OCI-LY1 (cell line): ENCODE data around the gene CCNE1.

Experiments used
- H2AFZ ChIP-seq: fragments of 200-600 bp; sonication (generic), shearing (Covaris generic); 2 replicates; pipeline ENCODE4 v1.6.0; 2014; ENCODE audit warnings: antibody characterized with exemption, mild to moderate bottlenecking, low read length
- H3F3A ChIP-seq: fragments of 200-600 bp; sonication (generic), shearing (Covaris generic); 2 replicates; pipeline ENCODE4 v1.6.0; 2014; ENCODE audit warnings: mild to moderate bottlenecking, antibody characterized with exemption, low read length, moderate library complexity; ENCODE audit not compliant: insufficient read depth
- H3K27ac ChIP-seq: fragments of 200-600 bp; sonication (generic); 2 replicates; pipeline ENCODE4 v1.5.1; 2014; ENCODE audit warnings: low read length, mixed run types, mild to moderate bottlenecking, low read depth; ENCODE audit not compliant: poor library complexity, severe bottlenecking
- H3K27me3 ChIP-seq: fragments of 200-600 bp; sonication (generic); 2 replicates; pipeline ENCODE4 v1.6.0; 2014; ENCODE audit warnings: antibody characterized with exemption, mild to moderate bottlenecking, low read length, moderate library complexity; ENCODE audit not compliant: insufficient read depth
- H3K36me3 ChIP-seq: fragments of 200-600 bp; sonication (generic); 2 replicates; pipeline ENCODE4 v1.6.1; 2014; ENCODE audit warnings: mild to moderate bottlenecking, antibody characterized with exemption, low read length, moderate library complexity, mixed read lengths; ENCODE audit not compliant: insufficient read depth
- H3K4me1 ChIP-seq: fragments of 200-600 bp; sonication (generic); 2 replicates; pipeline ENCODE4 v1.5.1; 2014; ENCODE audit warnings: mild to moderate bottlenecking, low read length, moderate library complexity; ENCODE audit not compliant: insufficient read depth, severe bottlenecking
- H3K4me2 ChIP-seq: fragments of 200-600 bp; sonication (generic), shearing (Covaris generic); 2 replicates; pipeline ENCODE4 v1.6.1; 2014; ENCODE audit warnings: low read length
- H3K4me3 ChIP-seq: fragments of 200-600 bp; sonication (generic); 2 replicates; pipeline ENCODE4 v1.5.1; 2014; ENCODE audit warnings: low read length, low read depth, mild to moderate bottlenecking, mixed read lengths; ENCODE audit not compliant: poor library complexity, severe bottlenecking
- H3K79me2 ChIP-seq: fragments of 200-600 bp; shearing (Covaris generic); 2 replicates; pipeline ENCODE4 v1.6.1; 2016; ENCODE audit warnings: mixed run types, low read length, mixed read lengths; ENCODE audit not compliant: insufficient read depth
- H3K9ac ChIP-seq: fragments of 200-600 bp; sonication (generic), shearing (Covaris generic); 2 replicates; pipeline ENCODE4 v1.6.1; 2014; ENCODE audit warnings: mild to moderate bottlenecking, low read length, mixed read lengths
- H3K9me2 ChIP-seq: fragments of 200-600 bp; sonication (generic), shearing (Covaris generic); 2 replicates; pipeline ENCODE4 v1.6.1; 2014; ENCODE audit warnings: low read depth, mild to moderate bottlenecking, low read length, mixed read lengths
- H3K9me3 ChIP-seq: fragments of 200-600 bp; shearing (Covaris generic); 2 replicates; pipeline ENCODE4 v1.6.1; 2014; ENCODE audit warnings: low read length, mixed read lengths
- H4K20me1 ChIP-seq: fragments of 200-600 bp; sonication (generic), shearing (Covaris generic); 2 replicates; pipeline ENCODE4 v1.6.0; 2016; ENCODE audit warnings: mild to moderate bottlenecking, low read length; ENCODE audit not compliant: insufficient read depth
- CTCF ChIP-seq: fragments of 200-600 bp; sonication (generic), shearing (Covaris generic); IDR thresholded peaks from 2 replicates; pipeline ENCODE4 v1.5.1; 2017; ENCODE audit warnings: mild to moderate bottlenecking, antibody characterized with exemption, low read length, moderate library complexity, mixed read lengths
- EZH2 ChIP-seq: fragments of 200-600 bp; sonication (generic), shearing (Covaris generic); IDR thresholded peaks from 2 replicates; pipeline ENCODE4 v1.8.0; 2017; ENCODE audit warnings: borderline replicate concordance, mixed run types, mild to moderate bottlenecking, antibody characterized with exemption, low read length, moderate library complexity, mixed read lengths

CCNE1 gene

GRCh38 chr19:29841559-29842367 lies 30.0 kb downstream of the CCNE1 start:
- no peak for TF ChIP-seq EZH2
- no peak overlapping the region for H3K4me2 ChIP-seq
- peaks cover 4% of the 10 kb centered on the region; the same call in 1 of the 2 replicates for H3K27me3 ChIP-seq

GRCh38 chr19:29842471-29843179 lies 30.8 kb downstream of the CCNE1 start:
- Histone ChIP-seq H3K9me3 (no peaks in the 10 kb centered on the region), H3K79me2 (no peaks in the 10 kb centered on the region), H2AFZ (no peak overlapping the region), H3K4me2 (no peak overlapping the region), H3F3A (no peaks in the 10 kb centered on the region), H3K27me3 (peaks cover 4% of the 10 kb centered on the region; the same call in 1 of the 2 replicates), H3K4me3 (no peak overlapping the region), H3K27ac (no peak overlapping the region), H3K4me1 (peaks cover 15% of the 10 kb centered on the region), H3K36me3 (no peaks in the 10 kb centered on the region), H4K20me1 (no peaks in the 10 kb centered on the region), H3K9ac (no peak overlapping the region), H3K9me2 (no peaks in the 10 kb centered on the region)
- TF ChIP-seq CTCF, result no peak
- no peak for TF ChIP-seq EZH2

More at GRCh38 chr19:29841559-29842367, 30.0 kb downstream of the CCNE1 start:
- Histone ChIP-seq H4K20me1 (no peaks in the 10 kb centered on the region), H2AFZ (no peak overlapping the region), H3K36me3 (no peaks in the 10 kb centered on the region), H3F3A (no peaks in the 10 kb centered on the region), H3K79me2 (no peaks in the 10 kb centered on the region), H3K9me3 (no peaks in the 10 kb centered on the region), H3K4me3 (no peak overlapping the region), H3K9ac (no peak overlapping the region), H3K27ac (no peak overlapping the region), H3K4me1 (peaks cover 21% of the 10 kb centered on the region), H3K9me2 (no peaks in the 10 kb centered on the region)

GRCh38 chr19:29843180-29844051 lies 31.6 kb downstream of the CCNE1 start:
- H4K20me1 ChIP-seq, result no peaks in the 10 kb centered on the region
- H3F3A ChIP-seq, result no peaks in the 10 kb centered on the region
- TF ChIP-seq CTCF (no peak), EZH2 (no peak)
- no peak overlapping the region for H3K27ac ChIP-seq
- H3K27me3 ChIP-seq, result peaks cover 4% of the 10 kb centered on the region; the same call in 1 of the 2 replicates
- no peaks in the 10 kb centered on the region for H3K36me3 ChIP-seq
- peak overlapping the region; percentile 74 for H3K4me3 ChIP-seq
- no peaks in the 10 kb centered on the region for H3K9me3 ChIP-seq
- no peak overlapping the region for H2AFZ ChIP-seq
- no peak overlapping the region for H3K9ac ChIP-seq
- no peaks in the 10 kb centered on the region for H3K9me2 ChIP-seq
- peaks cover 14% of the 10 kb centered on the region for H3K4me1 ChIP-seq
- no peaks in the 10 kb centered on the region for H3K79me2 ChIP-seq
- H3K4me2 ChIP-seq, result peak overlapping the region; percentile 40; the same call in 1 of the 2 replicates
